Lower leg skin (tissue), 4 donors: ENCODE data around the gene AKR7A3. TPM values are rescaled to one million over a fixed set of nuclear protein-coding genes. Genes with fewer than 3 reads are reported as not detected.
A peak's percentile ranks its signal among the peaks of the same experiment; 100 is the strongest.
"Not testable (repeated sequence)": the region's sequence is repeated elsewhere in the genome, so short reads cannot be mapped to it uniquely, and the experiment has no call there.

Experiments used
- DNase-seq, 2 donors: peaks; one replicate each; pipeline ENCODE4 v3.0.0-alpha.2; 2019; ENCODE audit warnings: low spot score in 2 of 2
- H3K4me3 ChIP-seq: fragments of 200-600 bp; sonication (generic); 2 replicates; pipeline ENCODE4 v1.5.1; 2017; ENCODE audit warnings: mild to moderate bottlenecking, low read depth; ENCODE audit not compliant: poor library complexity, severe bottlenecking
- CTCF ChIP-seq, 3 donors: fragments of 450-650 bp; IDR thresholded peaks; one replicate each; pipeline ENCODE4 v1.5.1; 2016; ENCODE audit warnings: antibody characterized with exemption in 3 of 3, mild to moderate bottlenecking in 3 of 3, moderate library complexity in 2 of 3
- POLR2A ChIP-seq, 2 donors: fragments of 450-650 bp; IDR thresholded peaks; one replicate each; pipeline ENCODE4 v1.6.1; 2016 to 2017; ENCODE audit warnings: antibody characterized with exemption in 2 of 2, mild to moderate bottlenecking in 1 of 2, moderate library complexity in 1 of 2
- whole genome bisulfite sequencing, 2 donors: methylation state at CpG; one replicate each; pipeline ENCODE4 v1.1.5; 2018; 5-methylcytosine and 5-hydroxymethylcytosine counted together
- intact Hi-C: fragments of 100-400 bp; cut with DNase I; formaldehyde crosslinking; loops from one replicate; pipeline ENCODE4 v1.15.0; 2023; ENCODE audit warnings: low total_unique reads
- total RNA-seq, 4 donors: library from RNA; depleted of rRNA; stranded (reverse); fragments of >200 nt; gene quantifications; one replicate each; pipeline ENCODE4 v1.1.0, GENCODE V29; 2016

The AKR7A3 gene
- total RNA-seq, 4 donors from 2014 or later = 0.84 to 2.4 (median 1.6) TPM

- no peak for DNase-seq
- 93 to 95% methylated on average over 6 of the region's 6 CpGs for WGBS, 2 donors
- TF ChIP-seq POLR2A (IDR thresholded peaks at IDR 0.05) (no peak), CTCF (IDR thresholded peaks at IDR 0.05) (no peak)
- intact Hi-C loops = no loop called here
- H3K4me3 ChIP-seq = no peak overlapping the region
These were observed 18.4 kb upstream of the AKR7A3 start for GRCh38 chr1:19306941-19307340.

GRCh38 chr1:19305880-19306279, 17.3 kb upstream of the AKR7A3 start:
- no peak overlapping the region for H3K4me3 ChIP-seq
- no peak for DNase-seq
- TF ChIP-seq POLR2A (IDR thresholded peaks at IDR 0.05) (no peak), CTCF (IDR thresholded peaks at IDR 0.05) (no peak)
- WGBS, 2 donors = 93 to 97% methylated on average over 10 to 11 of the region's 11 CpGs
- intact Hi-C loops = no loop called here

GRCh38 chr1:19304081-19304480, 15.5 kb upstream of the AKR7A3 start:
- 90 to 93% methylated on average over 10 of the region's 10 CpGs for WGBS, 2 donors
- intact Hi-C loops, H3K4me3 ChIP-seq, DNase-seq: not testable (repeated sequence)

GRCh38 chr1:19300211-19300610, 11.6 kb upstream of the AKR7A3 start:
- intact Hi-C loops = no loop called here
- no peak for DNase-seq
- TF ChIP-seq CTCF (IDR thresholded peaks at IDR 0.05) (no peak), POLR2A (IDR thresholded peaks at IDR 0.05) (no peak)
- H3K4me3 ChIP-seq = no peak overlapping the region
- WGBS, 2 donors = 78 to 80% methylated on average over 2 of the region's 2 CpGs

- no peak for DNase-seq
- H3K4me3 ChIP-seq = no peak overlapping the region
- no peak for TF ChIP-seq POLR2A (IDR thresholded peaks at IDR 0.05)
- intact Hi-C loops = no loop called here
- 96 to 97% methylated on average over 2 of the region's 2 CpGs for WGBS, 2 donors
These were observed 6.1 kb upstream of the AKR7A3 start for GRCh38 chr1:19294638-19295037.

- intact Hi-C loops = no loop called here
- DNase-seq = no peak
- no peak for TF ChIP-seq CTCF (IDR thresholded peaks at IDR 0.05)
- TF ChIP-seq POLR2A (IDR thresholded peaks at IDR 0.05) = no peak
- 26 to 32% methylated on average over 2 of the region's 2 CpGs for WGBS, 2 donors
- peak overlapping the region; percentile 32 for H3K4me3 ChIP-seq
These were observed 674 bp upstream of the AKR7A3 start for GRCh38 chr1:19289244-19289643.

GRCh38 chr1:19287436-19288185, 959 bp downstream of the AKR7A3 start:
- TF ChIP-seq POLR2A (IDR thresholded peaks at IDR 0.05) (no peak), CTCF (IDR thresholded peaks at IDR 0.05) (no peak)
- intact Hi-C loops = no loop called here
- no peak overlapping the region for H3K4me3 ChIP-seq
- 83 to 88% methylated on average over 13 of the region's 13 CpGs for WGBS, 2 donors
- DNase-seq = no peak

- DNase-seq, intact Hi-C loops, H3K4me3 ChIP-seq: not testable (repeated sequence)
- 89 to 92% methylated on average over 2 to 3 of the region's 3 CpGs for WGBS, 2 donors
These were observed 2.8 kb downstream of the AKR7A3 start for GRCh38 chr1:19285807-19286206.

- intact Hi-C loops, DNase-seq, H3K4me3 ChIP-seq: not testable (repeated sequence)
- 90 to 98% methylated on average over 3 of the region's 3 CpGs for WGBS, 2 donors
These were observed 3.2 kb downstream of the AKR7A3 start for GRCh38 chr1:19285366-19285765.
